Frontal cortex (tissue), 4 donors: Measurements from ENCODE around the gene STBD1. TPM values are rescaled to one million over a fixed set of nuclear protein-coding genes. Genes with fewer than 3 reads are reported as not detected.
"Not testable (repeated sequence)": the region's sequence is repeated elsewhere in the genome, so short reads cannot be mapped to it uniquely, and the experiment has no call there.

ENCODE experiments used
- DNase-seq, 2 donors: peaks; one replicate each; pipeline ENCODE4 v3.0.0; 2012; ENCODE audit warnings: low spot score in 2 of 2
- FAIRE-seq: peaks from 2 replicates; lab custom pipeline; 2012; peaks lifted over from hg19 to GRCh38; lab: Jason Lieb, UNC
- total RNA-seq: library from RNA; depleted of rRNA; stranded (reverse); fragments of >200 nt; gene quantifications from one replicate; pipeline ENCODE4 v1.2.3, GENCODE V29; 2014
- donor health status: control.
- donor health status: control.
- donor health status: control.

Gene STBD1
- total RNA-seq, 1 donor from 2014 or later: 0.41 TPM

- DNase-seq: no peak
- FAIRE-seq: no peak
These were observed 23.4 kb upstream of the STBD1 start for GRCh38 chr4:76282941-76283689.

GRCh38 chr4:76283900-76284299 lies 22.6 kb upstream of the STBD1 start:
- DNase-seq: no peak
- FAIRE-seq: no peak

- not testable (repeated sequence) for DNase-seq, FAIRE-seq
These were observed 18.7 kb upstream of the STBD1 start for GRCh38 chr4:76287811-76288210.

- FAIRE-seq (no peak), DNase-seq (no peak)
These were observed 13.8 kb upstream of the STBD1 start for GRCh38 chr4:76292730-76293129.

GRCh38 chr4:76293772-76294171 lies 12.8 kb upstream of the STBD1 start:
- no peak for FAIRE-seq
- DNase-seq: no peak

GRCh38 chr4:76296286-76296820 lies 10.2 kb upstream of the STBD1 start:
- FAIRE-seq (no peak), DNase-seq (no peak)

GRCh38 chr4:76298227-76298626 lies 8.3 kb upstream of the STBD1 start:
- FAIRE-seq (no peak), DNase-seq (no peak)

- FAIRE-seq (no peak), DNase-seq (no peak)
These were observed 6.5 kb upstream of the STBD1 start for GRCh38 chr4:76300012-76300411.

- DNase-seq (peak in 1 of 2 donors; percentile 19), FAIRE-seq (no peak)
These were observed 5.3 kb upstream of the STBD1 start for GRCh38 chr4:76301068-76301774.

GRCh38 chr4:76301775-76302162 lies 4.8 kb upstream of the STBD1 start:
- no peak for FAIRE-seq
- no peak for DNase-seq

GRCh38 chr4:76302826-76303438 lies 3.6 kb upstream of the STBD1 start:
- no peak for DNase-seq
- FAIRE-seq: no peak

- no peak for DNase-seq
- no peak for FAIRE-seq
These were observed 1.4 kb upstream of the STBD1 start for GRCh38 chr4:76305033-76305687.

- DNase-seq (peak; percentile 52 to 56), FAIRE-seq (no peak)
These were observed 538 bp downstream of the STBD1 start for GRCh38 chr4:76306882-76307659.

- FAIRE-seq: no peak
- no peak for DNase-seq
These were observed 1.1 kb downstream of the STBD1 start for GRCh38 chr4:76307660-76308014.

- DNase-seq: no peak
- FAIRE-seq: no peak
These were observed 2.0 kb downstream of the STBD1 start for GRCh38 chr4:76308548-76308947.

GRCh38 chr4:76309939-76310550 lies 3.5 kb downstream of the STBD1 start:
- FAIRE-seq: no peak
- DNase-seq: no peak

GRCh38 chr4:76310683-76311082 lies 4.2 kb downstream of the STBD1 start:
- FAIRE-seq (no peak), DNase-seq (no peak)

GRCh38 chr4:76311896-76312331 lies 5.4 kb downstream of the STBD1 start:
- DNase-seq: no peak
- FAIRE-seq: no peak

GRCh38 chr4:76312457-76312856 lies 5.9 kb downstream of the STBD1 start:
- no peak for FAIRE-seq
- DNase-seq: no peak
